OCI-LY1 (cell line): ENCODE data around the gene RPN1.

Experiments used
- EZH2 ChIP-seq: fragments of 200-600 bp; sonication (generic), shearing (Covaris generic); IDR thresholded peaks from 2 replicates; pipeline ENCODE4 v1.8.0; 2017; ENCODE audit warnings: borderline replicate concordance, mixed run types, mild to moderate bottlenecking, antibody characterized with exemption, low read length, moderate library complexity, mixed read lengths
- TF ChIP-seq, protein P1 (sequence below): fragments of 200-600 bp; sonication (generic), shearing (Covaris generic); IDR thresholded peaks from 2 replicates; pipeline ENCODE4 v1.5.1; 2017; ENCODE audit warnings: mild to moderate bottlenecking, antibody characterized with exemption, low read length, moderate library complexity, mixed read lengths

DNA sequence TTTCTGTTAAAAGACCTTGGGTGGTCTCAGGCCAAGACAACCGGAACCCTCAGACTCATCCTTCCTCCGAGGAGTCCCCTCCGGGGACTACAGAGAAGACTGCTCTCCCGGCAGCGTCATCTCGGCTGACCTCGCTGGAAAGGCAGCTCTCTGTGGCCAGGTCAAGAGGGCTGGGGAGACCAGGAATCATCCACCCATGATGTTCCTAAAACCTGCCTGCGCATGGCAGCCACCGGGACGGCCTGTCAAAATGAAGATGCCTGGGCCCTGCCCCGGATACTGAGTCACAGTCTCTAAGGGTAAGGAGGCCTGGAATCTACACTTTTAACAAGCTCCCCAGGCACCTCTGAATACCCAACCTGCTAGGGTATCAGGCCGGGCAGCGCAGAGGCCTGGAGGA is 78.6 kb downstream of the RPN1 start:
- TF ChIP-seq, protein P1, sequence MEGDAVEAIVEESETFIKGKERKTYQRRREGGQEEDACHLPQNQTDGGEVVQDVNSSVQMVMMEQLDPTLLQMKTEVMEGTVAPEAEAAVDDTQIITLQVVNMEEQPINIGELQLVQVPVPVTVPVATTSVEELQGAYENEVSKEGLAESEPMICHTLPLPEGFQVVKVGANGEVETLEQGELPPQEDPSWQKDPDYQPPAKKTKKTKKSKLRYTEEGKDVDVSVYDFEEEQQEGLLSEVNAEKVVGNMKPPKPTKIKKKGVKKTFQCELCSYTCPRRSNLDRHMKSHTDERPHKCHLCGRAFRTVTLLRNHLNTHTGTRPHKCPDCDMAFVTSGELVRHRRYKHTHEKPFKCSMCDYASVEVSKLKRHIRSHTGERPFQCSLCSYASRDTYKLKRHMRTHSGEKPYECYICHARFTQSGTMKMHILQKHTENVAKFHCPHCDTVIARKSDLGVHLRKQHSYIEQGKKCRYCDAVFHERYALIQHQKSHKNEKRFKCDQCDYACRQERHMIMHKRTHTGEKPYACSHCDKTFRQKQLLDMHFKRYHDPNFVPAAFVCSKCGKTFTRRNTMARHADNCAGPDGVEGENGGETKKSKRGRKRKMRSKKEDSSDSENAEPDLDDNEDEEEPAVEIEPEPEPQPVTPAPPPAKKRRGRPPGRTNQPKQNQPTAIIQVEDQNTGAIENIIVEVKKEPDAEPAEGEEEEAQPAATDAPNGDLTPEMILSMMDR: no peak
- TF ChIP-seq EZH2: no peak
